NCI-H2227 (cell line): ENCODE measurements around the gene NLRC5.

ENCODE experiments used
- DNase-seq: peaks from one replicate; lab custom pipeline; 2025; ENCODE audit not compliant: unreplicated experiment; lab: John Stamatoyannopoulos, UW

Gene NLRC5

DNA sequence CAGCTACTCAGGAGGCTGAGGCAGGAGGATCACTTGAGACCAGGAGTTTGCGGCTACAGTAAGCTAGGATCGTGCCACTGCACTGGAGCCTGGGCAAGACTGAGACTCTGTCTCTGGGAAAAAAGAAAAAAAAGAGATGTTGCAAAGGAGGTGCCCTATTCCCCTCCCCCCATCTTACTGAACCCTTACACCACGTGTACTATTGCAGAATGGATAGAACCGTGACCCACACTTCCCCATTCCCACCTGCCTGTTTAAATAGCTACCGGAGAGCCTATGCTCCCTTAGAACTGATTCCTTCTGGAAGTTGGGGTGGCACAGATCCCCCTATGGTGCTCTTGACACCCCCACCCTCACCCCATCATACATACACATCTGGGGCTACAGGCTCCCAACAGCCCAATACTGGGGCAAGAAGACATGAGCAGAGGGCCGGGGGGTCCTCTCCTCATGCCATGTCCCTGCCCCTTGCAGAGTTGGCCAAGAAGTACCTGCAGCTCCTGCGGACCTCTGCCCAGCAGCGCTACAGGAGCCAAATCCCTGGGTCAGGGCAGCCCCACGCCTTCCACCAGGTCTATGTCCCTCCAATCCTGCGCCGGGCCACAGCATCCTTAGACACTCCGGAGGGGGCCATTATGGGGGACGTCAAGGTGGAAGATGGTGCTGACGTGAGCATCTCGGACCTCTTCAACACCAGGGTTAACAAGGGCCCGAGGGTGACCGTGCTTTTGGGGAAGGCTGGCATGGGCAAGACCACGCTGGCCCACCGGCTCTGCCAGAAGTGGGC, 35.7 kb downstream of the NLRC5 start:
- DNase-seq: no peak

DNA sequence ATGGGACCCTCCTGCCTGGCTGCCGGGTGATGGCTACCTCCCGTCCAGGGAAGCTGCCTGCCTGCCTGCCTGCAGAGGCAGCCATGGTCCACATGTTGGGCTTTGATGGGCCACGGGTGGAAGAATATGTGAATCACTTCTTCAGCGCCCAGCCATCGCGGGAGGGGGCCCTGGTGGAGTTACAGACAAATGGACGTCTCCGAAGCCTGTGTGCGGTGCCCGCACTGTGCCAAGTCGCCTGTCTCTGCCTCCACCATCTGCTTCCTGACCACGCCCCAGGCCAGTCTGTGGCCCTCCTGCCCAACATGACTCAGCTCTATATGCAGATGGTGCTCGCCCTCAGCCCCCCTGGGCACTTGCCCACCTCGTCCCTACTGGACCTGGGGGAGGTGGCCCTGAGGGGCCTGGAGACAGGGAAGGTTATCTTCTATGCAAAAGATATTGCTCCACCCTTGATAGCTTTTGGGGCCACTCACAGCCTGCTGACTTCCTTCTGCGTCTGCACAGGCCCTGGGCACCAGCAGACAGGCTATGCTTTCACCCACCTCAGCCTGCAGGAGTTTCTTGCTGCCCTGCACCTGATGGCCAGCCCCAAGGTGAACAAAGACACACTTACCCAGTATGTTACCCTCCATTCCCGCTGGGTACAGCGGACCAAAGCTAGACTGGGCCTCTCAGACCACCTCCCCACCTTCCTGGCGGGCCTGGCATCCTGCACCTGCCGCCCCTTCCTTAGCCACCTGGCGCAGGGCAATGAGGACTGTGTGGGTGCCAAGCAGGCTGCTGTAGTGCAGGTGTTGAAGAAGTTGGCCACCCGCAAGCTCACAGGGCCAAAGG, 36.8 kb downstream of the NLRC5 start:
- DNase-seq: no peak

DNA sequence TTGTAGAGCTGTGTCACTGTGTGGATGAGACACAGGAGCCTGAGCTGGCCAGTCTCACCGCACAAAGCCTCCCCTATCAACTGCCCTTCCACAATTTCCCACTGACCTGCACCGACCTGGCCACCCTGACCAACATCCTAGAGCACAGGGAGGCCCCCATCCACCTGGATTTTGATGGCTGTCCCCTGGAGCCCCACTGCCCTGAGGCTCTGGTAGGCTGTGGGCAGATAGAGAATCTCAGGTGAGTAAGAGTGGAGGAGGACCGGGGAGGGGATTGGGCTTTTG, 37.4 kb downstream of the NLRC5 start:
- DNase-seq: no peak

DNA sequence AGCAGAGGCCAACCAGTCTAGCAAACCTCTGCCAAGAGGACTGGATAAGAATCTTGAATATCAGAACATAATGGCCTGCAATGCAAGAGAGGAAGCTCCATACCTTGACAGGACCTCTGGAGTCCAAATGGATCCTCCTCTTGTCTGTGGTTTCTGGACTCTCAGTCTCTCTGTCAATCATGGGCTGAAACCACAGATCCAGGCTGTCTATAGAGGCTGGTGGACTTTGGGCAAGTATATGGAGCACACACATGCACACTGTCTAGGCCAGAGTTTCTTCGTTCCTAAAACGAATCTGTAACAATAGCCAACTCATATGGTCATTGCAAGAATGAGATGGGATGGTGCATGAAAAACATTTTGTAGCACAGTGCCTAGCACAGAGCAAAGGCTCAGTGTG, 37.7 kb downstream of the NLRC5 start:
- no peak for DNase-seq

DNA sequence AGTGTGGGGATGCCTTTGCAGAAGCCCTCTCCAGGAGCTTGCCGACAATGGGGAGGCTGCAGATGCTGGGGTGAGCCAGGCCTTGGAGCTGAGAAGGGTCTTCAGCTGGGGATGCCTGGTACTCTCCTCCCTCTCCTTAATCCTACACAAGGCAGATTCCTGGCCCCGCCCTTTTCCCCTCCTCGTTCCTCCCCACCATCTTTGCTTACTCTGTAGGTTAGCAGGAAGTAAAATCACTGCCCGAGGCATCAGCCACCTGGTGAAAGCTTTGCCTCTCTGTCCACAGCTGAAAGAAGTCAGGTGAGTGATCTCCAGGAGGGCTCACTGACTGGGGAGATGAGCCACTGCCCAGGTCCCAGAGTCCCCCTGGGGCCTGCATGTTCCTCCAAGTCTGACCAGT, 38.7 kb downstream of the NLRC5 start:
- no peak for DNase-seq

DNA sequence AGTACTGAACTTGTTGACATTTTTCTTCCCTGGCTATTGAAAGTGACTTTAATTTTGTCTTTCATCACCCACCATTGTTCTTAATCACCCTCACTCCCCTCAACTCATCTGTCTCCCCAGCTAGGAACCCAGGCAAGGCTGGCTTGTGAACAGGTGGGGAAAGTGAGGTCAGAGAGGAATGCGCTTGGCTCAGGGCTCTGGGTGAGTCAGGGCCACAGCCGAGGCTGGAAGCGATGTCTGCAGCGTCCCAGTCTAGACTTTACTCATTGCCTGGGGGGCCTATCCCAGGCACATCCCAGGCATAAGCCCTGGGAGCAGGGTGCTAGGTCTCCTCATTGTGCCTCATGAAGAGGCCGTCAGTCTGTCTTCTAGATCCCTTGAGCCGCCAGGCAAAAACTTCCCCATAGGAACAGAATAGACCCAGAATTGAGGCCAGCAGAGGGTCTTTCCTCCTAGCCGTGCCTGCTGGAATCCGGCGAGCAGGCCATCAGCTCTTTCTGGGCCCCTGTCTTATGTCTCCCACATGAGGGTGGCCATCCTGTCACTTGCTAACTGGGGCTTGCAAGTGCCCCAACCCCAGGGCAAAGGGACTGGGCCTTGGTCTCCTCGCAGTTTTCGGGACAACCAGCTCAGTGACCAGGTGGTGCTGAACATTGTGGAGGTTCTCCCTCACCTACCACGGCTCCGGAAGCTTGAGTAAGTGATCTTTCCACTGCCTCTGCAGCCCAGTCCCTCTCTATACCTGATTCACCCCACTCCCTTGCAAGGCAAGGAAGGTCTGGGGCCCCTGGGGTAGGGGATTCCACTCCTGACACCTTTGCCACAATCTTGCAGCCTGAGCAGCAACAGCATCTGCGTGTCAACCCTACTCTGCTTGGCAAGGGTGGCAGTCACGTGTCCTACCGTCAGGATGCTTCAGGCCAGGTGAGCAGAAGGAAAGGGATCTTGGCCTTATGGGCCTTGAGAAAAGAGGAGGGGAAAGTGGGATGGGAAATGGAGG, 40.1 kb downstream of the NLRC5 start:
- no peak for DNase-seq

DNA sequence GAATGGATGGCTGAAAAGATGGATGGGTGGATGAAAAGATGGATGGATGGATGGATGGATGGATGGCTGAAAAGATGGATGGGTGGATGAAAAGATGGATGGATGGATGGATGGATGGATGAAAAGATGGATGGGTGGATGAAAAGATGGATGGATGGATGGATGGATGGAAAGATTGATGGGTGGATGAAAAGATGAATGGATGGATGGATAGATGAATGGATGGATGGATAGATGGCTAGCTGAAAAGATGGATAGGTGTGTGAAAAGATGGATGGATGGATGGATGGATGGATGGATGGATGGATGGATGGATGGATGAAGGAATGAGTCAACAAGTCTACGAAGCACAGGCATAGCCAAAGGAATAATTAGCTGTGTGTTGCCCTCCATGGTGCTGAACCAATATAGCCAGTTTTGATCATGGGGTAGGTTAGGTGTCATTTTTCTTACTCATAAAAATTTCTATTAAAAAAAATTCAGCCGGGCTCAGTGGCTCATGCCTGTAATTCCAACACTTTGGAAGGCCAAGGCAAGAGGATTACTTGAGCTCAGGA, 41.1 kb downstream of the NLRC5 start:
- DNase-seq: no peak

DNA sequence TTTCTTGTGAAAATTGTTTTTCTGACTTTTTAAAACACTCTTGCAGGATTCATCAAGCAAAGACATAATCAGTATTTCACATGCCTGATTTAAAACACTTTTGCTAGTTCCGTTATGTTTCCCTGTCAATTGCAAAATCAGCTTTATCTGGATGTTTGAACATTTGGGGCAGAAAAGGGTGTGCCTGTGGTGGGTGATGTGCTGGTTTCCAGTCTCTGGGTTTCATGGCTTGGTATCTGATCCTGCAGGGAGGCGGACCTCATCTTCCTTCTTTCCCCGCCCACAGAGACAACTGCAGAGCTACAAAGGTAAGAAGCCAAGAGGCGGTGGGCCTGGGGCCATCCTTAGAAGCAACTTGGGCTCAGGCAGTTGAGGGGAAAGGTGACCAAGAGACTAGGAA, 41.8 kb downstream of the NLRC5 start:
- DNase-seq: no peak

DNA sequence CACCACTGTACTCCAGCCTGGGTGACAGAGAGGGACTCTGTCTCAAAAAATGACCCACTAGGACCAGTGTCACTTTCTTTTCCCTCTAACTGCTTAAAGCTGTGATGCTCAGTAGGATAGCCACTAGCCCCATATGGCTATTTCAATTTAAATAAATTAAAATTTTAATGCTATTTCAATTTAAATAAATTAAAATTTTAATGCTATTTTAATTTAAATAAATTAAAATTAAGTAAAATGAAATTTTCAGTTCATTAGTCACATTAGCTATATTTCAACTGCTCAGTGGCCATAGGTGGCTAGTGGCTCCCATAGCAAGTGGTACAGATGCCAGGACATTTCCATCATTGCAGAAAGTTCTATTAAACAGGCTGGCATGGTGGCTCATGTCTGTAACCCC, 43.0 kb downstream of the NLRC5 start:
- no peak for DNase-seq

DNA sequence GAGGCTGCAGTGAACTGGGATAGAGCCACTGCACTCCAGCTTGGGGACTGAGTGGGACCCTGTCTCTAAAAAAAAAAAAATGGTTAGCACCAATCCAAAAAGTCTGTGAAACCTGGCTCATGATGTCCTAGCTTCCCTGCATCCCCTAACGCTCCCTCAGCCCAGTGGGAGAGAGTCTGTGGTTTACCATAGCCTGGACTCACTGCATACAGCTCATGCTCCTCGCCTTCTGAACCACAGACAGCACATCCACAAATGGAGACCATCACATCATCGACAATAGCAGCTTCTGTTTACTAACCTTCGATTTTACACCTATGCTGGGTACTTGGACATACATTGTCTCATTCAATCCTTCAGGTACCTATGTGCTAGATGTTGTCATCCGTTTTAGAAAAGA, 43.6 kb downstream of the NLRC5 start:
- DNase-seq: no peak

DNA sequence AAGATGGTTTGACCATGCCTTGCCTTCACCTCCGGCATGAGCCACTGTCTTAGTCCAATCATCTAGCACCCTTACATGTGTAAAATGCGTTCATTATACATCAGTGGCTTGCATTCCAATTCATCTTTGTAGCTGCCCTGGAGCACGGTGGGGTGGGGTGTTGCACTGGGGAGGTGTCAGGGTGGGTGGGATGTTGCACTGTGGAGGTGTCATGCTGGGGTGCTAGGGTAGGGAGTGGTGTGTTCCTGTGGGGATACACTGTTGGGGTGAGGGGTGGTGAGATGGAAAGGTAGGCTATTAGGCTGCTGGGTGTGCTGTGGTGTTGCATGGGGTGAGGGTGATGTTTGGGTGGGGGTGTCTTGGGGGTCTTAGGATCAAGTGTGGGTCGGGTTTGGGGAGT, 47.0 kb downstream of the NLRC5 start:
- no peak for DNase-seq

DNA sequence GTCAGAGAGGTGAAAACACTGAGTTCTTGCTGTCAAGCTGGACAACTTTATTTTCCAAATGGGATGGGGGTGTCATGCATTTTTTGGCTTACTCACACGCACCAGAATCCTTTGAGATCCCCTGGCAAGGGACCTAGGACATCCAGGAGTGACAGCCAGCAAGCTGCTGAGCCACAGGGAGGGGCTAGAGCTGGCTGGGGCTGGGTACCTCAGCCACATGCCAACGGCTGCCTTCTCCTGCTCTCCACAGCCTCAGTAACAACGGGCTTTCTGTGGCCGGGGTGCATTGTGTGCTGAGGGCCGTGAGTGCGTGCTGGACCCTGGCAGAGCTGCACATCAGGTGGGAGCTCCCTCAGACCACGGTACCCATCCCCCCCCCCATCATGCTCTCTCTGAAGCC, 47.6 kb downstream of the NLRC5 start:
- no peak for DNase-seq

DNA sequence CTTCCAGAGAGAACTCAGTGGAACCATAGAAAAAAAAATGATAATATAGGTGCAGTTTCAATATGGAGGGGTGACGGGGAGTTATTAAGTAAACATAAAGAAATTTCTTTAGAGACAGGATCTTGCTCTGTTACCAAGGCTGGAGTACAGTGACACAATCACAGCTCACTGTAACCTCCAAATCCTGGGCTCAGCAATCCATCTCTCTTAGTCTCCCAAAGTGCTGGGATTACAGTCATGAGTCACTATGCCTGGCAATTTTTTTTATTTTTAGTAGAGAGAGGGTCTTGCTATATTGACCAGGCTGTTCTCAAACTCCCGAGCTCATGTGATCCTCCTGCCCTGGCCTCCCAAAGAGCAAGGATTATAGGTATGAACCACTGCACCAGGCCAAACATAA, 48.8 kb downstream of the NLRC5 start:
- no peak for DNase-seq

DNA sequence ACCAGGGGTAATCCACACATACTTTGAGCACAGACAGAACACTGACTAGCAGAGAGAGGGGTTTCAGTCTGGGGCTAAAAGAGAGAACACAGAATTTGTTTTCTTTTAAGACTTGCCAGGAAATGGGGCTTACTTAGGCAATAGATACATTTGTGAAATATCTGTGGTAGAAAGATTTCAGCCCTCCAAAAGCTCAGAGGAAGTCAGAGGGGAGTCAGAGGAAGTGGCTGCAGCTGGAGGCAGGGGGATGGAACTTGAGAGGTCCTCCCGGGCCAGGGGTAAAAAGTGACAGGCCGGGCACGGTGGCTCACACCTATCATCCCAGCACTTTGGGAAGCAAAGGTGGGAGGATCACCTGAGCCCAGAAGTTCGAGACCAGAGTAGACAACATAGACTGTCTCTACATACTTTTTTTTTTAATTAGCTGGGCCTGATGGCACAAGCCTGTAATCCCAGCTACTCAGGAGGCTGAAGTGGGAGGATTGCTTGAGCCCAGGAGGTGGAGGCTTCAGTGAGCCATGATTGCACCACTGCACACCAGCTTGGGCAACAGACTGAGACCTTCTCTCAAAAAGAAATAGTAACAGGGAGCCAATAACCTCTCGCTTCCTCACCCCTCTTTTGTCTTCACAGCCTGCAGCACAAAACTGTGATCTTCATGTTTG, 49.9 kb downstream of the NLRC5 start:
- DNase-seq: no peak

DNA sequence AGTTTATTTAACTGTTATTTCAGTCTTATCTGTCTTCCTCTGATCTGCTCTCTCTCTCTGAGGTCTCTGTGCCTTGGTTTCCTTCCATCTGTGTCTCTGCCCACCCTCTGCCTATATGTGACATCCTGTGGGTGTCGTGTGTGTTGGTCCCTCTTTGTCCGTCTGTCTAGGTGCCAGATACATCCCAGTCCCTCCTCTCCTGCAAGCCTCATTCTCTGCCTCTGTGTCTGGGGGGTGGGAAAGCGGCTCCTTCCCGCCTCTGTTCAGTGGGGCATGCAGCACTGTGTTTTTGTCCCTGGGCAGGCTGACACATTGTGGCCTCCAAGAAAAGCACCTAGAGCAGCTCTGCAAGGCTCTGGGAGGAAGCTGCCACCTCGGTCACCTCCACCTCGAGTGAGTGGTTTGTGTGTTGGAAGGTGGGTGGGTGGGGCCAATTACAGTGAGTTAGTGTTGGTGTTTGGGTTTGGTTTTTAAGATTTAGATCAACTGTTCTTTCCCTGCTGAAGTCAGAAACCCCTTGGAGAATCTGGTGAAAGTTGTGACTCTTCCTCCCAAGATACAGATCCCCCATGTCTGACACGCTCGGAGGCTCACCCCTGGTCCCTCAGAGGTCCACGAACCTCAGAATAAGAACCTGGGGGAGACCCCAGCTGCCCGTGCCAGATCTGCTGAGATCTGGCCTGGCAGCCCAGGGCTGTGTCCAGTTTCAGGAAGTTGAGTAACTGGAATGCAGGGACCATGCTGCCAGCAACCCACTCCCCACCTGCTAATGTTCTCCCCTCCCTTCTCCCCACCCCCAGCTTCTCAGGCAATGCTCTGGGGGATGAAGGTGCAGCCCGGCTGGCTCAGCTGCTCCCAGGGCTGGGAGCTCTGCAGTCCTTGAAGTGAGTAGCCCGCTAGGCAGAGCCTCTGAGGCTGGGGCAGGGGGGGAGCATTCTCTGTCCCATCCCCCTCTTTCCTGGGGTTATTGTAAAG, 52.1 kb downstream of the NLRC5 start:
- no peak for DNase-seq

DNA sequence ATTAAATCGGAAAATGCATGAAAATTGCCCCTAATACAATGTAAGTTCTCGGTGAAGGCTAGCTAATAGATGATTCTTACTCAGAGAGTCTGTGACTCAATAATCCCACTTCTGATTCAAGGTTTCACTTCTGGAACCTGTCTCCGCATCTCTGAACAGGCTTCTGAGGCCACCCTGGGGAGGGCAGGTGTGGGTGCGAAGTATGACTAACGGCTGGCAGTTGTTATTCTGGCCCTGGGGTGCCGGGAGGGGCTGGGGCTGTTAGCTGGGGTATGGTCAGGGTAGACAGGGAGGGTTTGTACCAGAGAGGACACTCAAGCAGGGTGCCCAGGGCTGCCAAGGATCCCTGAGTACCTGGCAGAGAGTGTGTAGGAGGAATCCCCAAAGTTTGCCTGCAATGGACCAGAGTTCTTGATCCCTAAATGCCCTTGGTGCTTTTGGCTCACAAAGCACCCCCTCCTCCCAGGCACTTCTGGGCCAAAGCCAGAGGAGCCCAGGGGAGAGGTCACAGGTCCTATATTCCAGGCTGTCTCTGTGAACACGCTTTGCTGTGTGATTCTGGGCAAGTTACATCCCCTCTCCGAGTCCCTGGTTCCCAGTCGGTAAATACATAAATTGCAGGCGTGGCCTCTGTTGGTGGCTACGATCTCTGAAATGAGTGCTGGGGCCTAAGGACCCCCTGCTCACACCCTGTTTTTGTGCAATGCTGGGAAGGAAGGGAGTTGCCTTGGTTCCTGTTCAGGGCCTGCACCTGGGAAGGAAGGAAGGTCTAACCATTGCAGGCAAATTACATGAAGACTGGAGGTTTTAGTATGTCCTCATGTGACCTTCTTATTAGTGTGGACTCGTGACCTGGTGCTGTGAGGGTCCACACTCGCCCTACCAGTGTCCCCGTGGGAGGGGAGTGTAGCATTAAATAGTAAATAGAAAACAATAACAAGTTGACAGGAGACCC, 53.1 kb downstream of the NLRC5 start:
- no peak for DNase-seq

DNA sequence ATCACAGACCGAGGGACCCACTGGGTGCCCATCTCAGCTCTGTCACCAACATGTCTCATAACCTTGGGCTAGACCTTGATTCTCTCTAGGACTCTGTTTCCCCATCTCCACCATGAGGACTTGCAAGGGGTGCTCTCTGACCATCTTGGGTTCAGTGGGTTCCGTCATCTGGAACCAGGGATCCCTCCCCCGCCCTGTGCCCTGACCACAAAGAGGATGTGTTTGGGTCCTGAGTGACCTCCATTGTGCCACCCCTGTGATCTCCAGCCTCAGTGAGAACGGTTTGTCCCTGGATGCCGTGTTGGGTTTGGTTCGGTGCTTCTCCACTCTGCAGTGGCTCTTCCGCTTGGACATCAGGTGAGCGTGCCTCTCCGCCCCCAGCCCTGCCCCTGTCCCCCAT, 53.9 kb downstream of the NLRC5 start:
- DNase-seq: no peak

DNA sequence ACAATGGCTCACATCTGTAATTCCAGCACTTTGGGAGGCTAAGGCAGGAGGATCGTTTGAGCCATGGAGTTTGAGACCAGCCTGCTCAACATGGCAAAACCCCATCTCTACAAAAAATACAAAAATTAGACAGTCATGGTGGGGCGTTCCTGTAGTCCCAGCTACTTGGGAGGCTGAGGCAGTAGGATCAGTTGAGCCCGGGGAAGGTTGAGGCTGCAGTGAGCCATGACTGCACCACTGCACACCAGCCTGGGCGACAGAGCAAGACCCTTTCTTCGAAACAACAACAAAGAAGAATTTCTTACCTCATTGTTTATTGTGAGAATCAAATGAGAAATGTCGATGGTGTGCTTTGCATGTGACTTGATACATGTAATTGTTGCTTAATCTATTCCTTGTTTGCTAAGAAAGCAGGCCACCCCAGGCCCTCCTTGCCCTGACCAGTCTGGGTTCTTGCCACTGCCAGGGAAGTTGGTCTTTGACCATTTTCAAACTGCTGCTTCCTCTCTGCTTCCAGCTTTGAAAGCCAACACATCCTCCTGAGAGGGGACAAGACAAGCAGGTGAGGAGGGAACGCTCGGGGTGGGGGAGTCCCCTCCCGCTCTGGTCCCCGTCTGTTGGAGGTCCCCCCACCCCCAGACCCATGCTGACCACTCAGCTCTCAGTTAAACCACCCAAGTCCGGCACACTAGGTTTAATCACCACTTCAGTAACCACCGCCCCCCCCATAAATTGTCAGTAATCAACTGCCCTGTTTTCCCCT, 55.8 kb downstream of the NLRC5 start:
- DNase-seq: no peak
